GM23338 (cell line): ENCODE measurements around the gene KCTD21. TPM values are rescaled to one million over a fixed set of nuclear protein-coding genes. Genes with fewer than 3 reads are reported as not detected.

Source experiments
- ATAC-seq: fragments of 200-7000 bp; cut with Tn5 transposase; 3 replicates; pipeline ENCODE4 v1.9.1; 2020
- DNase-seq: peaks from one replicate; pipeline ENCODE4 v3.0.0-alpha.2; 2015; ENCODE audit warnings: low spot score
- H2AFZ ChIP-seq: fragments of 200-600 bp; sonication (generic); 2 replicates; pipeline ENCODE4 v1.8.0; 2016; ENCODE audit warnings: antibody characterized with exemption, mild to moderate bottlenecking, moderate library complexity
- H3F3A ChIP-seq: fragments of 200-600 bp; sonication (generic); replicated peaks from 2 replicates; pipeline ENCODE4 v1.8.0; 2017; ENCODE audit warnings: antibody characterized with exemption, mixed run types, low read depth
- H3K27ac ChIP-seq: fragments of 200-600 bp; sonication (generic); 2 replicates; pipeline ENCODE4 v1.6.1; 2016; ENCODE audit warnings: low read depth
- H3K27me3 ChIP-seq: fragments of 200-600 bp; sonication (generic); 2 replicates; pipeline ENCODE4 v1.8.0; 2016; ENCODE audit warnings: mild to moderate bottlenecking, mixed run types, moderate library complexity; ENCODE audit not compliant: insufficient read depth
- H3K36me3 ChIP-seq: fragments of 200-600 bp; sonication (generic); 2 replicates; pipeline ENCODE4 v1.8.0; 2016; ENCODE audit warnings: mild to moderate bottlenecking; ENCODE audit not compliant: insufficient read depth
- H3K4me1 ChIP-seq: fragments of 200-600 bp; sonication (generic); 2 replicates; pipeline ENCODE4 v1.8.0; 2016; ENCODE audit warnings: mild to moderate bottlenecking, moderate library complexity; ENCODE audit not compliant: insufficient read depth
- H3K4me2 ChIP-seq: fragments of 200-600 bp; sonication (generic); 2 replicates; pipeline ENCODE4 v1.7.1; 2017; ENCODE audit warnings: mixed run types
- H3K4me3 ChIP-seq: fragments of 200-600 bp; sonication (generic); 2 replicates; pipeline ENCODE4 v1.6.1; 2016; ENCODE audit warnings: mixed run types
- H3K79me2 ChIP-seq: fragments of 200-600 bp; sonication (generic); replicated peaks from 2 replicates; pipeline ENCODE4 v1.8.0; 2017; ENCODE audit warnings: mild to moderate bottlenecking; ENCODE audit not compliant: insufficient read depth
- H3K9me2 ChIP-seq: fragments of 200-600 bp; sonication (generic); 2 replicates; pipeline ENCODE4 v1.8.0; 2017; ENCODE audit not compliant: insufficient read depth
- H4K20me1 ChIP-seq: fragments of 200-600 bp; sonication (generic); replicated peaks from 2 replicates; pipeline ENCODE4 v1.8.0; 2017; ENCODE audit warnings: mild to moderate bottlenecking; ENCODE audit not compliant: insufficient read depth
- H3K27ac Mint-ChIP-seq: 2 replicates; pipeline ENCODE4 v1.8.0; 2020; ENCODE audit warnings: inconsistent platforms, mild to moderate bottlenecking, moderate library complexity, mixed read lengths
- H3K27me3 Mint-ChIP-seq: 3 replicates; pipeline ENCODE4 v1.8.0; 2022; ENCODE audit warnings: low read depth, mild to moderate bottlenecking, moderate library complexity, mixed read lengths, inconsistent platforms; ENCODE audit not compliant: insufficient read depth, poor library complexity
- H3K36me3 Mint-ChIP-seq: 3 replicates; pipeline ENCODE4 v1.8.0; 2021; ENCODE audit warnings: low read depth, mild to moderate bottlenecking, inconsistent platforms, moderate library complexity, mixed read lengths
- H3K4me1 Mint-ChIP-seq: 3 replicates; pipeline ENCODE4 v1.8.0; 2020; ENCODE audit warnings: mild to moderate bottlenecking, inconsistent platforms, mixed read lengths
- H3K4me3 Mint-ChIP-seq: 3 replicates; pipeline ENCODE4 v1.8.0; 2021; ENCODE audit warnings: moderate library complexity, mild to moderate bottlenecking, inconsistent platforms, mixed read lengths
- H3K9me3 Mint-ChIP-seq: 3 replicates; pipeline ENCODE4 v1.8.0; 2020; ENCODE audit warnings: moderate library complexity, mild to moderate bottlenecking, inconsistent platforms, mixed read lengths
- CREB1 ChIP-seq: fragments of 250-450 bp; sonication (Bioruptor Pico); IDR thresholded peaks from 2 replicates; pipeline ENCODE4 v1.5.0; 2020; ENCODE audit warnings: low read depth, mild to moderate bottlenecking, moderate library complexity
- EZH2 ChIP-seq: fragments of 200-600 bp; sonication (generic); IDR thresholded peaks from one replicate; pipeline ENCODE4 v1.8.0; 2017; ENCODE audit warnings: antibody characterized with exemption, mild to moderate bottlenecking, low read depth; ENCODE audit not compliant: unreplicated experiment
- EZH2phosphoT487 ChIP-seq: fragments of 200-600 bp; sonication (generic); IDR thresholded peaks from one replicate; pipeline ENCODE4 v1.8.1; 2018; ENCODE audit warnings: antibody characterized with exemption; ENCODE audit not compliant: unreplicated experiment
- JUNB ChIP-seq: IDR thresholded peaks from one replicate; pipeline ENCODE4 v1.6.1; 2016; ENCODE audit warnings: antibody characterized with exemption; ENCODE audit not compliant: unreplicated experiment
- NANOG ChIP-seq: IDR thresholded peaks from 2 replicates; pipeline ENCODE4 v1.6.1; 2016; ENCODE audit warnings: antibody characterized with exemption, borderline replicate concordance
- POLR2AphosphoS5 ChIP-seq: IDR thresholded peaks from 2 replicates; pipeline ENCODE4 v1.6.1; 2016; ENCODE audit warnings: antibody characterized with exemption, low read depth
- STAT1 ChIP-seq: IDR thresholded peaks from one replicate; pipeline ENCODE4 v1.6.1; 2016; ENCODE audit warnings: antibody characterized with exemption; ENCODE audit not compliant: unreplicated experiment
- ZNF114 ChIP-seq: fragments of 250-450 bp; sonication (Bioruptor Pico); IDR thresholded peaks from 2 replicates; pipeline ENCODE4 v1.5.0; 2020; ENCODE audit warnings: mild to moderate bottlenecking, moderate library complexity
- ZNF331 ChIP-seq: fragments of 250-450 bp; sonication (Bioruptor Pico); IDR thresholded peaks from 2 replicates; pipeline ENCODE4 v1.5.0; 2020; ENCODE audit warnings: low read depth, mild to moderate bottlenecking, moderate library complexity
- polyA plus RNA-seq: library from polyadenylated mRNA; unstranded; fragments of >200 nt; fragmentation: Nextera tagmentation; extraction: Ambion mirVana; gene quantifications from 2 replicates; pipeline ENCODE4 v1.2.1, GENCODE V29; 2016
- total RNA-seq: library from RNA; depleted of rRNA; stranded (reverse); fragments of >200 nt; shearing (Covaris generic); gene quantifications from 2 replicates; pipeline ENCODE4 v1.2.3, GENCODE V29; 2014
- TF ChIP-seq, protein P1 (sequence below): IDR thresholded peaks from one replicate; pipeline ENCODE4 v1.6.1; 2018; ENCODE audit warnings: antibody characterized with exemption; ENCODE audit not compliant: unreplicated experiment
- TF ChIP-seq, protein P2 (sequence below), 2 experiments: fragments of 200-600 bp in 1 of 2; sonication (generic) in 1 of 2; conservative IDR thresholded peaks; 2 replicates each; pipeline versions ENCODE4 v1.5.1 to v1.6.1; 2016 to 2017; ENCODE audit warnings: antibody characterized with exemption in 2 of 2, low read depth in 2 of 2, mild to moderate bottlenecking in 2 of 2, moderate library complexity in 1 of 2
- TF ChIP-seq, protein P3 (sequence below): IDR thresholded peaks from 2 replicates; pipeline ENCODE4 v1.6.1; 2016; ENCODE audit warnings: antibody characterized with exemption
- TF ChIP-seq, protein P4 (sequence below): fragments of 250-450 bp; sonication (Bioruptor Pico); IDR thresholded peaks from 2 replicates; pipeline ENCODE4 v1.5.0; 2020; ENCODE audit warnings: mild to moderate bottlenecking, moderate library complexity

Gene KCTD21
- total and polyA plus RNA-seq, 2 experiments from 2014 or later: 1.0 to 3.7 TPM

DNA sequence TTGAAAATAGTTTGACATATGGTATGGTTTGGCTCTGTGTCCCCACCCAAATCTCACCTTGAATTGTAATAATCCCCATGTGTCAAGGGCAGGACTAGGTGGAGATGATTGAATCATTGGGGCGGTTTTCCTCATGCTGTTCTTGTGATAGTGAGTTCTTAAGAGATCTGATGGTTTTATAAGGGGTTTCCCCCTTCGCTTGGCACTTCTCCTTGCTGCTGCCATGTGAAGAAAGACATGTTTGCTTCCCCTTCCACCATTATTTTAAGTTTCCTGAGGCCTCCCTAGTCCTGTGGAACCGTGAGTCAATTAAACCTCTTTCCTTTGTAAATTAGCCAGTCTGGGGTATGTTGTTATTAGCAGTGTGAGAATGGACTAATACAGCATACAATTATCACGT is 7.7 kb downstream of the KCTD21 start:
- Mint-ChIP-seq H3K4me3 (no peak overlapping the region), H3K36me3 (no peaks in the 10 kb centered on the region), H3K27me3 (peaks cover 2% of the 10 kb centered on the region), H3K4me1 (peaks cover 5% of the 10 kb centered on the region; the same call in 2 of the 3 replicates), H3K9me3 (no peaks in the 10 kb centered on the region; the same call in 2 of the 3 replicates), H3K27ac (no peak overlapping the region)
- Histone ChIP-seq H3K4me1 (no peaks in the 10 kb centered on the region), H3K27me3 (no peaks in the 10 kb centered on the region), H3F3A (no peaks in the 10 kb centered on the region), H3K4me3 (no peak overlapping the region), H3K4me2 (no peak overlapping the region), H3K79me2 (no peaks in the 10 kb centered on the region), H3K36me3 (no peaks in the 10 kb centered on the region), H4K20me1 (no peaks in the 10 kb centered on the region), H3K27ac (no peak overlapping the region), H2AFZ (no peak overlapping the region), H3K9me2 (no peaks in the 10 kb centered on the region)
- ATAC-seq (no peak), DNase-seq (no peak)
- TF ChIP-seq ZNF331 (CRISPR knock-in tag) (no peak), POLR2AphosphoS5 (no peak), ZNF114 (CRISPR knock-in tag) (no peak), STAT1 (no peak), EZH2phosphoT487 (no peak), JUNB (no peak), EZH2 (no peak), NANOG (no peak), CREB1 (CRISPR knock-in tag) (no peak)
- TF ChIP-seq, protein P1, sequence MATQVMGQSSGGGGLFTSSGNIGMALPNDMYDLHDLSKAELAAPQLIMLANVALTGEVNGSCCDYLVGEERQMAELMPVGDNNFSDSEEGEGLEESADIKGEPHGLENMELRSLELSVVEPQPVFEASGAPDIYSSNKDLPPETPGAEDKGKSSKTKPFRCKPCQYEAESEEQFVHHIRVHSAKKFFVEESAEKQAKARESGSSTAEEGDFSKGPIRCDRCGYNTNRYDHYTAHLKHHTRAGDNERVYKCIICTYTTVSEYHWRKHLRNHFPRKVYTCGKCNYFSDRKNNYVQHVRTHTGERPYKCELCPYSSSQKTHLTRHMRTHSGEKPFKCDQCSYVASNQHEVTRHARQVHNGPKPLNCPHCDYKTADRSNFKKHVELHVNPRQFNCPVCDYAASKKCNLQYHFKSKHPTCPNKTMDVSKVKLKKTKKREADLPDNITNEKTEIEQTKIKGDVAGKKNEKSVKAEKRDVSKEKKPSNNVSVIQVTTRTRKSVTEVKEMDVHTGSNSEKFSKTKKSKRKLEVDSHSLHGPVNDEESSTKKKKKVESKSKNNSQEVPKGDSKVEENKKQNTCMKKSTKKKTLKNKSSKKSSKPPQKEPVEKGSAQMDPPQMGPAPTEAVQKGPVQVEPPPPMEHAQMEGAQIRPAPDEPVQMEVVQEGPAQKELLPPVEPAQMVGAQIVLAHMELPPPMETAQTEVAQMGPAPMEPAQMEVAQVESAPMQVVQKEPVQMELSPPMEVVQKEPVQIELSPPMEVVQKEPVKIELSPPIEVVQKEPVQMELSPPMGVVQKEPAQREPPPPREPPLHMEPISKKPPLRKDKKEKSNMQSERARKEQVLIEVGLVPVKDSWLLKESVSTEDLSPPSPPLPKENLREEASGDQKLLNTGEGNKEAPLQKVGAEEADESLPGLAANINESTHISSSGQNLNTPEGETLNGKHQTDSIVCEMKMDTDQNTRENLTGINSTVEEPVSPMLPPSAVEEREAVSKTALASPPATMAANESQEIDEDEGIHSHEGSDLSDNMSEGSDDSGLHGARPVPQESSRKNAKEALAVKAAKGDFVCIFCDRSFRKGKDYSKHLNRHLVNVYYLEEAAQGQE: no peak
- TF ChIP-seq, protein P2, sequence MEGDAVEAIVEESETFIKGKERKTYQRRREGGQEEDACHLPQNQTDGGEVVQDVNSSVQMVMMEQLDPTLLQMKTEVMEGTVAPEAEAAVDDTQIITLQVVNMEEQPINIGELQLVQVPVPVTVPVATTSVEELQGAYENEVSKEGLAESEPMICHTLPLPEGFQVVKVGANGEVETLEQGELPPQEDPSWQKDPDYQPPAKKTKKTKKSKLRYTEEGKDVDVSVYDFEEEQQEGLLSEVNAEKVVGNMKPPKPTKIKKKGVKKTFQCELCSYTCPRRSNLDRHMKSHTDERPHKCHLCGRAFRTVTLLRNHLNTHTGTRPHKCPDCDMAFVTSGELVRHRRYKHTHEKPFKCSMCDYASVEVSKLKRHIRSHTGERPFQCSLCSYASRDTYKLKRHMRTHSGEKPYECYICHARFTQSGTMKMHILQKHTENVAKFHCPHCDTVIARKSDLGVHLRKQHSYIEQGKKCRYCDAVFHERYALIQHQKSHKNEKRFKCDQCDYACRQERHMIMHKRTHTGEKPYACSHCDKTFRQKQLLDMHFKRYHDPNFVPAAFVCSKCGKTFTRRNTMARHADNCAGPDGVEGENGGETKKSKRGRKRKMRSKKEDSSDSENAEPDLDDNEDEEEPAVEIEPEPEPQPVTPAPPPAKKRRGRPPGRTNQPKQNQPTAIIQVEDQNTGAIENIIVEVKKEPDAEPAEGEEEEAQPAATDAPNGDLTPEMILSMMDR (conservative IDR thresholded peaks at IDR 0.05; ENCODE audit: low read depth in 2 of 2): no peak
- TF ChIP-seq, protein P3, sequence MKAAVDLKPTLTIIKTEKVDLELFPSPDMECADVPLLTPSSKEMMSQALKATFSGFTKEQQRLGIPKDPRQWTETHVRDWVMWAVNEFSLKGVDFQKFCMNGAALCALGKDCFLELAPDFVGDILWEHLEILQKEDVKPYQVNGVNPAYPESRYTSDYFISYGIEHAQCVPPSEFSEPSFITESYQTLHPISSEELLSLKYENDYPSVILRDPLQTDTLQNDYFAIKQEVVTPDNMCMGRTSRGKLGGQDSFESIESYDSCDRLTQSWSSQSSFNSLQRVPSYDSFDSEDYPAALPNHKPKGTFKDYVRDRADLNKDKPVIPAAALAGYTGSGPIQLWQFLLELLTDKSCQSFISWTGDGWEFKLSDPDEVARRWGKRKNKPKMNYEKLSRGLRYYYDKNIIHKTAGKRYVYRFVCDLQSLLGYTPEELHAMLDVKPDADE: no peak
- TF ChIP-seq, protein P4, sequence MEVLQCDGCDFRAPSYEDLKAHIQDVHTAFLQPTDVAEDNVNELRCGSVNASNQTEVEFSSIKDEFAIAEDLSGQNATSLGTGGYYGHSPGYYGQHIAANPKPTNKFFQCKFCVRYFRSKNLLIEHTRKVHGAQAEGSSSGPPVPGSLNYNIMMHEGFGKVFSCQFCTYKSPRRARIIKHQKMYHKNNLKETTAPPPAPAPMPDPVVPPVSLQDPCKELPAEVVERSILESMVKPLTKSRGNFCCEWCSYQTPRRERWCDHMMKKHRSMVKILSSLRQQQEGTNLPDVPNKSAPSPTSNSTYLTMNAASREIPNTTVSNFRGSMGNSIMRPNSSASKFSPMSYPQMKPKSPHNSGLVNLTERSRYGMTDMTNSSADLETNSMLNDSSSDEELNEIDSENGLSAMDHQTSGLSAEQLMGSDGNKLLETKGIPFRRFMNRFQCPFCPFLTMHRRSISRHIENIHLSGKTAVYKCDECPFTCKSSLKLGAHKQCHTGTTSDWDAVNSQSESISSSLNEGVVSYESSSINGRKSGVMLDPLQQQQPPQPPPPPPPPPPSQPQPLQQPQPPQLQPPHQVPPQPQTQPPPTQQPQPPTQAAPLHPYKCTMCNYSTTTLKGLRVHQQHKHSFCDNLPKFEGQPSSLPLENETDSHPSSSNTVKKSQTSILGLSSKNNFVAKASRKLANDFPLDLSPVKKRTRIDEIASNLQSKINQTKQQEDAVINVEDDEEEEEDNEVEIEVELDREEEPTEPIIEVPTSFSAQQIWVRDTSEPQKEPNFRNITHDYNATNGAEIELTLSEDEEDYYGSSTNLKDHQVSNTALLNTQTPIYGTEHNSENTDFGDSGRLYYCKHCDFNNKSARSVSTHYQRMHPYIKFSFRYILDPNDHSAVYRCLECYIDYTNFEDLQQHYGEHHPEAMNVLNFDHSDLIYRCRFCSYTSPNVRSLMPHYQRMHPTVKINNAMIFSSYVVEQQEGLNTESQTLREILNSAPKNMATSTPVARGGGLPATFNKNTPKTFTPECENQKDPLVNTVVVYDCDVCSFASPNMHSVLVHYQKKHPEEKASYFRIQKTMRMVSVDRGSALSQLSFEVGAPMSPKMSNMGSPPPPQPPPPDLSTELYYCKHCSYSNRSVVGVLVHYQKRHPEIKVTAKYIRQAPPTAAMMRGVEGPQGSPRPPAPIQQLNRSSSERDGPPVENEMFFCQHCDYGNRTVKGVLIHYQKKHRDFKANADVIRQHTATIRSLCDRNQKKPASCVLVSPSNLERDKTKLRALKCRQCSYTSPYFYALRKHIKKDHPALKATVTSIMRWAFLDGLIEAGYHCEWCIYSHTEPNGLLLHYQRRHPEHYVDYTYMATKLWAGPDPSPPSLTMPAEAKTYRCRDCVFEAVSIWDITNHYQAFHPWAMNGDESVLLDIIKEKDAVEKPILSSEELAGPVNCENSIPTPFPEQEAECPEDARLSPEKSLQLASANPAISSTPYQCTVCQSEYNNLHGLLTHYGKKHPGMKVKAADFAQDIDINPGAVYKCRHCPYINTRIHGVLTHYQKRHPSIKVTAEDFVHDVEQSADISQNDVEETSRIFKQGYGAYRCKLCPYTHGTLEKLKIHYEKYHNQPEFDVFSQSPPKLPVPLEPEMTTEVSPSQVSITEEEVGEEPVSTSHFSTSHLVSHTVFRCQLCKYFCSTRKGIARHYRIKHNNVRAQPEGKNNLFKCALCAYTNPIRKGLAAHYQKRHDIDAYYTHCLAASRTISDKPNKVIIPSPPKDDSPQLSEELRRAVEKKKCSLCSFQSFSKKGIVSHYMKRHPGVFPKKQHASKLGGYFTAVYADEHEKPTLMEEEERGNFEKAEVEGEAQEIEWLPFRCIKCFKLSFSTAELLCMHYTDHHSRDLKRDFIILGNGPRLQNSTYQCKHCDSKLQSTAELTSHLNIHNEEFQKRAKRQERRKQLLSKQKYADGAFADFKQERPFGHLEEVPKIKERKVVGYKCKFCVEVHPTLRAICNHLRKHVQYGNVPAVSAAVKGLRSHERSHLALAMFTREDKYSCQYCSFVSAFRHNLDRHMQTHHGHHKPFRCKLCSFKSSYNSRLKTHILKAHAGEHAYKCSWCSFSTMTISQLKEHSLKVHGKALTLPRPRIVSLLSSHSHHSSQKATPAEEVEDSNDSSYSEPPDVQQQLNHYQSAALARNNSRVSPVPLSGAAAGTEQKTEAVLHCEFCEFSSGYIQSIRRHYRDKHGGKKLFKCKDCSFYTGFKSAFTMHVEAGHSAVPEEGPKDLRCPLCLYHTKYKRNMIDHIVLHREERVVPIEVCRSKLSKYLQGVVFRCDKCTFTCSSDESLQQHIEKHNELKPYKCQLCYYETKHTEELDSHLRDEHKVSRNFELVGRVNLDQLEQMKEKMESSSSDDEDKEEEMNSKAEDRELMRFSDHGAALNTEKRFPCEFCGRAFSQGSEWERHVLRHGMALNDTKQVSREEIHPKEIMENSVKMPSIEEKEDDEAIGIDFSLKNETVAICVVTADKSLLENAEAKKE (CRISPR knock-in tag): no peak
